Dermis blood vessel endothelial cell (primary cell): Measurements from ENCODE around the gene XYLT2. TPM values are rescaled to one million over a fixed set of nuclear protein-coding genes. Genes with fewer than 3 reads are reported as not detected.

Experiments used
- DNase-seq: peaks from one replicate; pipeline ENCODE4 v3.0.0; 2010
- total RNA-seq: library from RNA; depleted of rRNA; stranded (reverse); fragments of >200 nt; gene quantifications from 2 replicates; pipeline ENCODE4 v1.2.3, GENCODE V29; 2014

XYLT2 gene
- total RNA-seq, 1 donor from 2014 or later: 26.5 TPM

DNA sequence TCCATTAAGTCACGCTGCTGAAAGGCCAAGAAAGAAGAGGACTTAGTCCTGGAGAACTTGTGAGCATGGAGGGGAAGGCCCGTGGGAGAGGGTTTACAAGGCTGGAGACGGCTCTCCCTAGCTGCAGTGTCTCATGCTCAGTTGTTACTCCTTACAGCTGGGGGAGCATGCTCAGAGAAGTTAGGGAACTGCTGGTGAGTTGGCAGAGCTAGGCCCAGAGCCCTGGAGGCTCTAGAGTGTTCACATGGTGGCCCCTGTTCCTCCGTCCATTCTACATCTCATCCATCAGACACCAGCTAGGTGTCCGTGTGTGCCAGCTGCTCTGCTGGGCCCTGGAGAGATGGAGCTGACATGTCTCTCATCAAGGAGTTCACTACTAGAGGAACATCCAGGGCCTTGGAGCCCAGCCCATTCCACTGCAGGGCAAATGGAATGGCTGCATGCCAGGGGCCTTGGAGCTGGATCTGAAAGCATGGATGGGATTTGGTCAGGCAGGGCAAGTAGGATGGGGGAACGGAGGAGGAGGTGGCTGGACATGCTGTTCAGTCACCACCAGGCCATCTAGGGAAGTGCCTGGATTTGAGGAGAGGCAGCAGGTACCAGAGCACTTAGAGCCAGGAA, 6.3 kb downstream of the XYLT2 start:
- DNase-seq: no peak

DNA sequence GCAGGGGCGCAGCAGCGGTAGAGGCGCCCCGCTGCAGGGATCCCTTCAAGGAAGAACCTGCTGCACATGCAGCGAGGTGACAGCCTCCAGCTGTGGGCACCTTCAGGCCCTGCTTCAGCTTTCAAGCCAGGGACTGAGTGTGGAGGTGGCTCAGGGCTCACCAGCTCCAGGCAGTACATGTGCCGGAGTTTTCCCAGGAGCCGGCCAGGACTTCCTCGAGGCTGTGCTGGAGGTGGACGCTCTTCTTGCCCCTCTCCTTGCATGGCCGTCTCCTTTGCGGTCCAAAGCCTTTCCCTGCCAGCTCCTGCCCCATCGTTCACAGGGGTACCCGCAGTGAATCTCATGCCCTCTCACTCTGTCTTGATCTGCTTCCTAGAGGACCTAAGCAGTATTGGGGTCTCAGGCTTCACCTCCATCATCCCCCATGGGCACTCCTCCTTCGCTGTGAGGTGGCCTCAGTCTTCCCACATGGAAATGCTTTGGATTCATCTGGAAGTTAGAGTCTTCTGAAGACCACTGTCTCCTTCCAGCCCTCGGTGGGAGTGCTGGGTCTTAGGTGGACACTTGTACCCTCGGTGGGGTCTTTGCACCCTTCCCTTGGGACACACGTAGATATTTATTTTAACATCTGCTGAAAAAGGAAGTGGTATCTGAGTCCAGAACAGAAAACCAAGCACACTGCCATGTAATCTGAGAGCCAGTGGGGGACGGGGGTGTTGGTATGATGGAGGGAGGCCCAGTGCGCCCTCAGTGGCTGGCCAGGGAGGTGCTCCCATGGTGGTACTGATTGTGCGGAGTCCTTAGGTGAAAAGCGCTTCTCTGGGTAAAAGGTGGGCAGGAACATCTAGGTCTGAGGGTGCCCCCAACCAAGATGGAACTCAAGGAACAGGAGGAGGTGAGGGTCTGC, 7.0 kb downstream of the XYLT2 start:
- no peak for DNase-seq

DNA sequence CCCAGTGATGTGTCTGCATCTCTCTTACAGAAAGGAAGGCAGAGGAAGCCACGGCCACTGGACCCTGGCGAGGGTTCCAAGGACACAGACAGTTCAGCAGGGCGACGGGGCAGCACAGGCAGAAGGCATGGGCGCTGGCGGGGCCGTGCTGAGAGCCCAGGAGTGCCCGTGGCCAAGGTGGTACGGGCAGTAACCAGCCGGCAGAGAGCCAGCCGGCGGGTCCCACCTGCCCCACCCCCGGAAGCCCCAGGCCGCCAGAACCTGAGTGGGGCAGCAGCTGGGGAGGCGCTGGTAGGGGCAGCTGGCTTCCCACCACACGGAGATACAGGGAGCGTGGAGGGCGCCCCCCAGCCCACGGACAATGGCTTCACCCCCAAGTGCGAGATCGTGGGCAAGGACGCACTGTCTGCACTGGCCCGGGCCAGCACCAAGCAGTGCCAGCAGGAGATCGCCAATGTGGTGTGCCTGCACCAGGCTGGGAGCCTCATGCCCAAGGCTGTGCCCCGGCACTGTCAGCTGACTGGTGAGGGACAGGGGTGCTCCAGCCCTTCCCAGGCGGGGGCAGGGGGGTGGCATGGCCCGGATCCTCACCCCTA, 7.8 kb downstream of the XYLT2 start:
- DNase-seq: no peak

DNA sequence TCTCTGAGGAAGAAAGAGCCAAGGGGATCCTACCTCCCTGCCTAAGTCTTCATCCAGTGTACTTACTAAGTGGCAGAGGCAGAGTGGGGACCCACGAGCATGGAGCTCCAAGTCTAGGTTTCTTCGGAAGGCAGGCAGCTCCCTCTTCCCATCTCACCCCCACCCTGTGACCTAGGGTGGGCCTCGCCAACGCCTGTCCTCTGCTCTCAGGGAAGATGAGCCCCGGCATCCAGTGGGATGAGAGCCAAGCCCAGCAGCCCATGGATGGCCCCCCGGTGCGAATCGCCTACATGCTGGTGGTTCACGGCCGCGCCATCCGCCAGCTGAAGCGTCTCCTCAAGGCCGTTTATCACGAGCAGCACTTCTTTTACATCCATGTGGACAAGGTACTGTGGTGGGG, 8.3 kb downstream of the XYLT2 start:
- no peak for DNase-seq

DNA sequence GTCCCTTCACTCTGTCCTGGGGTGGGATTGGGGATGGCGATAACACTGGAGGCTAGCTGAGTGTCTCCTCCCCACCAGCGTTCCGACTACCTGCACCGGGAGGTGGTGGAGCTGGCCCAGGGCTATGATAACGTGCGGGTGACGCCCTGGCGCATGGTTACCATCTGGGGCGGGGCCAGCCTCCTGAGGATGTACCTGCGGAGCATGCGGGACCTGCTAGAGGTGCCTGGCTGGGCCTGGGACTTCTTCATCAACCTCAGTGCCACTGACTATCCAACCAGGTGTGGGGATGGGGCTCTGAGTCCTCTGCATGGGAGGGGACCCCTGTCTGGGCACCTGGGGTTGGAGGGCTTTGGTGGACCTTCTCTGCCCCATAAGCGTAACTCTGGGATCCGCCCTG, 8.8 kb downstream of the XYLT2 start:
- no peak for DNase-seq

DNA sequence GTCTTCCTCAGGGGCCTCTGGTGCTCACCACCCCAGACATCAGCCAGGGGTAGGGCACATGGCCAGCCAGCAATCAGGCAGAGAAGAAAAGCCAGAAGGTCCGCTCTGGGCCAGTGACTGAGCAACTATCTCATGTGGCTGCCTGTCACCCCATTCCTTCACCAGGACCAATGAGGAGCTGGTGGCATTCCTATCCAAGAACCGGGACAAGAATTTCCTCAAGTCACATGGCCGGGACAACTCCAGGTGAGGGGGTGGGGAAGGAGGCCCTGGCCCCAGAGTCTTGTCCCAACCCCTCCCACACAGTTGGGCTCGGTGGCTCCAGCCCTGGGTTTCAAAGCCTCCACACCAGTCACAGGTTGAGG, 9.4 kb downstream of the XYLT2 start:
- no peak for DNase-seq

DNA sequence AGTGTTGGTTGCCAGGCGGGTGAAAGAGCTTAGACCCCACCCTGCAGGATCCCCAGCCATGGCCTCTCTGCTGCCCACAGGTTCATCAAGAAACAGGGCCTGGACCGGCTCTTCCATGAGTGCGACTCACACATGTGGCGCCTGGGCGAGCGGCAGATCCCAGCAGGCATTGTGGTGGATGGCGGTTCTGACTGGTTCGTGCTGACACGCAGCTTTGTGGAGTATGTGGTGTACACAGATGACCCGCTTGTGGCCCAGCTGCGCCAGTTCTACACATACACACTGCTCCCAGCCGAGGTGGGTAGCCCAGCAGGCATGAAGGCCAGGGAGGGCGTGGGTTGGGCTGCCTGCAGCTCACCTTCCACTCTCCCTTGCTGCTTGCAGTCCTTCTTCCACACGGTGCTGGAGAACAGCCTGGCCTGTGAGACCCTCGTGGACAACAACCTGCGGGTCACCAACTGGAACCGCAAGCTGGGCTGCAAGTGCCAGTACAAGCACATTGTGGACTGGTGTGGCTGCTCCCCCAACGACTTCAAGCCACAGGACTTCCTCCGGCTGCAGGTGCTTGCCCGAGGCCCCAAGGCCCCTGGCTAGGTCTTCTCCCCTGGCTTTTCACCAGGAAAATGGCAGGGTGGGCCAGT, 9.9 kb downstream of the XYLT2 start:
- no peak for DNase-seq

DNA sequence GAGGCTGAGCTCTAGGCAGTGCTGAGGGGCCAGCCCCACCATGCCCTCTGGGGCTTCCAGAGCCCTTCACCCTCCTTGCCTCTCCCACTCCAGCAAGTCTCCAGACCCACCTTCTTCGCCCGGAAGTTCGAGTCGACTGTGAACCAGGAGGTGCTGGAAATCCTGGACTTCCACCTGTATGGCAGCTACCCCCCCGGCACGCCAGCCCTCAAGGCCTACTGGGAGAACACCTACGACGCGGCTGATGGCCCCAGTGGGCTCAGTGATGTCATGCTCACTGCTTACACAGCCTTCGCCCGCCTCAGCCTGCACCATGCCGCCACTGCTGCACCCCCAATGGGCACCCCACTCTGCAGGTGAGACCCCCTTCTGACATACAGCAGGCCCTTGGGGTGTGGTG, 10.5 kb downstream of the XYLT2 start:
- no peak for DNase-seq

DNA sequence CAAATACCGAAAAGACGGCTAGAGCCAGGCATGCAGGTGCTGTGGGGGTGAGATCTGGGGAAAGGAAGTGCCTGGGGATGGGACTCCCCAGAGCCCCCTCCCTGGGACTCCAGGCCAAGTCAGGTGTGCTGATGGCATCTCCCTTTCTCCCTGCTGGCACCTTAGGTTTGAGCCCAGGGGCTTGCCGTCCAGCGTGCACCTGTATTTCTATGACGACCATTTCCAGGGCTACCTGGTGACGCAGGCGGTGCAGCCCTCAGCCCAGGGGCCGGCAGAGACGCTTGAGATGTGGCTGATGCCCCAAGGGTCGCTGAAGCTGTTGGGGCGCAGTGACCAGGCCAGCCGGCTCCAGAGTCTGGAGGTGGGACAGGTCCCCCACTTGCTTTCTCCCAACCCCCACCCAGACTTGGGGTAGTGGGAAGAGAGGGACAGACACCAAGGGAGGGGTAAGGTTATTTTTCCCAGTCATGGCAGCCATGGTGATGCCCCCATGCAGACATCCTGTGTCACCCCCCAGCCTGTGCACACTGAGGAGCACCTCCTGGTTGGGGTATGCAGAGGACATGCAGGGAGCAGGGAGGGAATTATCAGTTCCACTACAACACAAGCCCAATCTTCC, 11.1 kb downstream of the XYLT2 start:
- DNase-seq: no peak

DNA sequence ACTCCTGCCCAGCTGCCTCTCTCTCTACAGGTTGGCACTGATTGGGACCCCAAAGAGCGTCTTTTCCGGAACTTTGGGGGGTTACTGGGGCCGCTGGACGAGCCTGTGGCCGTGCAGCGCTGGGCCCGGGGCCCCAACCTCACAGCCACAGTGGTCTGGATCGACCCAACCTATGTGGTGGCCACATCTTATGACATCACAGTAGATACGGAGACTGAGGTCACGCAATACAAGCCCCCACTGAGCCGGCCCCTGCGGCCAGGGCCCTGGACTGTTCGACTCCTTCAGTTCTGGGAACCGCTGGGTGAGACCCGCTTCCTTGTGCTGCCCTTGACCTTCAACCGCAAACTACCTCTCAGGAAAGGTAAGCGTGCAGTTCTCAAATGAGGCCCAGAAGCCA, 12.3 kb downstream of the XYLT2 start:
- DNase-seq: no peak

DNA sequence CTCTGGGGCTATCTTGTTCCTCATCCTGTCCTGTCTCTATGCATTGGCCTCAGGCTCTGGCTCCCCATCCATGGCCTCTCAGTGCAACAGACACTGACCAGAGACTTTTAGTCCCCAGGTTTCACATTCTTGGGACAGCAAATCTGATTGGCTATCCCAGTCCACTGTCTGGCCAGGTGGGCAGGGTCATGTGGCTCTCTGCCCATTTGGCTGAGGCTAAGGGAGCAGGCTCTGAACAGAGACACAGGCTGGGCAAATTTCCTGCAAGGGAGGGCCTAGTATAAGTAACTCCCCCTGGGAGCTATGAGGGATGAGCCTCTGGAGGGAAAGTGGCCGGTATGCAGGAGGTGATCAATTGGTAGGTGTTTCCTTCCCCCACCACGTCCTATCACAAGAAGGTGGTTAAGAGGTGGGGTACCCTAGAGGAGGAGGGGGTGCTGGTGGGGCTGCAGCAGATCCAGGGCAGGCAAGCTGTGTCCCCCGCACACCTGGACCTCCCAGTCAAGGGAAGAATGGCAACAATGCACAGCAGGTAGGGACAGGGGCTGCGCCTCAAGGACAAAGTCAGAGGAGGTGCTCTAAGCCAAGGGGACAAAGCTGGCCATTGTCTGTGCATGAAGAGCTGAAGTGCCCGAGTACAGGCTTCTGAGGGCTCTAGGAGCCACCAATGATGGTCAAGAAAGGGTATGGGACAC, 13.2 kb downstream of the XYLT2 start:
- DNase-seq: no peak

DNA sequence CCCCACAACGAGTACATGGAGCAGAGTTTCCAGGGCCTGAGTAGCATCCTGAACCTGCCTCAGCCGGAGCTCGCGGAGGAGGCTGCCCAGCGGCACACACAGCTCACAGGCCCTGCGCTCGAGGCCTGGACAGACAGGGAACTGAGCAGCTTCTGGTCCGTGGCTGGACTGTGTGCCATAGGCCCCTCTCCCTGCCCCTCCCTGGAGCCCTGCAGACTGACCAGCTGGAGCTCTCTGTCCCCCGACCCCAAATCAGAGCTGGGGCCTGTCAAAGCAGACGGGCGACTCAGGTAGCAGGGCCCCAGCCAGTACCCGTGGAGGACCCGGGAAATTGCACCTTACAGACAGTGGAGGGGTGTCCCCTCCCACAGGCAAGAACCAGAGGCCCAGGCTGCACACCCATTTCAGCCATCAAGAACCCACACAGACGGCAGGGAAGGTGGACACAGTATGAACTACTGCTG, 14.1 kb downstream of the XYLT2 start:
- DNase-seq: no peak

DNA sequence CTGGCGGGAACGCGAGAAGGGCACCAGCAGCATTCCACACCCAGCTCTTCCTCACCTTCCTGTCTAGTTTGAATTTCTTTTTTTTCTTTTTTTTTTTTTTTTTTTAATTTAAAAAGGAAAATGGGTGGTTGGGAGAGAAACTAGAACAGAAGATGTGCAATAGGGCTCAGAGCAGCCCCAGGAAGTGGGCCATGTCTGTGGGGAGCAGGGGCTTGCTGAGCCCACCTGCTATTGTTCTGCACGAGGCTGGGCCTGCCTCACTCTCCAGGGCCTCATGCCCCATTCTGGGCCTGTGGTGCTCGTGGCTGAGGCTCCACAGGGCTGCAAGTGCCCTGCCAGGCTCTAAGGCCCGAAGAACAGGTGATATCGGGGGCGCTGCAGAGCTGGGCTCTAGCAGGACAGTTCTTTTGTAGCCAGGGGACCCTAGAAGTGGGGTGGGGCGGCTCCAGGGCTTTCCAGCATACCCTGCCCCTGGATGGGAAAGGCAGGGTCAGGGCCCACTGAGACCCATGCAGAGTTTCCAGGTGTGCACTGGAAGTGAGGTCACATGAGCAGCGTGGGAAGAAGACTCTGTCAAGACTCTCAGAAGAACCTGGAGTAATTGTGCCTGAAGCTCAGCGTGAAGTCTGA, 14.7 kb downstream of the XYLT2 start:
- no peak for DNase-seq

DNA sequence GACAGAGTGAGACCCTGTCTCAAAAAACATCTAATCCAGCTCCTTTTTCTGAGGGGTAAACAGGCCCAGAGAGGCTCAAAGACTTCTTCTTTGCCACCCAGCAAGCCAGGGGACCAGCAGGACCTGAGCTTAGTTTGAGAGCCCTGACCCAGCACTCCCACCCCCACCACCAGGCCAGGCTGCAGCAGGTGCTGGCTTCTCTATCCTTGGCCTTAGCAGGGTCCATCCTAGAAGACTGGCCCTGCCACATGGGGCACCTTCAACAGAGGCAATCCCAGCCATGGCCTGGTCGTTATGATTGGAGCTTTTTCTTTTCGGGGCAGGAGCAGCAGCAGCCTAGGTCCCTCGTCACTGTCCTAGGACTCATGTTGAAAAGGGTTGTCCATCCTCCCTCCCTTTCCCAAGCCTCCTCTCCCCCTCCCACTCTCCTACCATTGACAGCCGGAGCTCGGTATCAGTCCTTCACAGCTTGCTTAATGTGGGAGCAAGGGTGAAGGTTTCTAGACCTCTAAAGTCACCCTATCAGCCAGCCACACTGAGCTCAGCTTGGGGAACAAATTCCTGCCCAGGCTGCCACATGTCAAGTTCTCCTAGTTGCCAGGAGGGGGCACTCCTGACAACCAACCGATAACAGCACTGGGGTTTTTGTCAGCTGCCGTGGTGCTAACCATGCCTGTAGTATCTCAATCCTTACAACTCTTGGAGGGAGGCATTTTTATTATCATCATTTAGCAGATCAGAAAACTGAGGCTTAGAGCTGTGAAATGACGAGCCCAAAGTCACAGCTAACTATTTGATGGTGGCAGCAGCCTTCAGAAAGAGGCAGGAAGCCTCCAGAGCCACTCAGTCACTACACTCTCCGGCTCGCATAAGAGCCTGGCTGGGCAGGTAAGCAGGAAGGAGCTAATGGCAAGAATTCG, 15.9 kb downstream of the XYLT2 start:
- peak; percentile 84 for DNase-seq

DNA sequence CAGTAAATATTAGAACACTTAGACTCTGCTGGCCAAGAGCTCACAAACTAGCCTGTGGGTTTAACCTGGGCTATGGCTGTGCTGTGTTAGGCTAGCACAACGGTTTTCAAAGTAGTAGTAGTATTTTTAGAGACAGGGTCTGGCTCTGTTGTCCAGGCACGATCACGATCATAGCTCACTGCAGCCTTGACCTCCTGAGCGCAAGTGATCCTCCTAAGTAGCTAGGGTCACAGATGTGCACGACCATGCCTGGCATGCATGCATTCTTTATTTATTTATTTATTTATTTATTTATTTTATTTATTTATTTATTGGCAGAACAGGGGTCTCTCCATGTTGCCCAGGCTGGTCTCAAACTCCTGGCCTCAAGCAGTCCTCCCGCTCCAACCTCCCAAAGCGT, 16.7 kb downstream of the XYLT2 start:
- DNase-seq: no peak

DNA sequence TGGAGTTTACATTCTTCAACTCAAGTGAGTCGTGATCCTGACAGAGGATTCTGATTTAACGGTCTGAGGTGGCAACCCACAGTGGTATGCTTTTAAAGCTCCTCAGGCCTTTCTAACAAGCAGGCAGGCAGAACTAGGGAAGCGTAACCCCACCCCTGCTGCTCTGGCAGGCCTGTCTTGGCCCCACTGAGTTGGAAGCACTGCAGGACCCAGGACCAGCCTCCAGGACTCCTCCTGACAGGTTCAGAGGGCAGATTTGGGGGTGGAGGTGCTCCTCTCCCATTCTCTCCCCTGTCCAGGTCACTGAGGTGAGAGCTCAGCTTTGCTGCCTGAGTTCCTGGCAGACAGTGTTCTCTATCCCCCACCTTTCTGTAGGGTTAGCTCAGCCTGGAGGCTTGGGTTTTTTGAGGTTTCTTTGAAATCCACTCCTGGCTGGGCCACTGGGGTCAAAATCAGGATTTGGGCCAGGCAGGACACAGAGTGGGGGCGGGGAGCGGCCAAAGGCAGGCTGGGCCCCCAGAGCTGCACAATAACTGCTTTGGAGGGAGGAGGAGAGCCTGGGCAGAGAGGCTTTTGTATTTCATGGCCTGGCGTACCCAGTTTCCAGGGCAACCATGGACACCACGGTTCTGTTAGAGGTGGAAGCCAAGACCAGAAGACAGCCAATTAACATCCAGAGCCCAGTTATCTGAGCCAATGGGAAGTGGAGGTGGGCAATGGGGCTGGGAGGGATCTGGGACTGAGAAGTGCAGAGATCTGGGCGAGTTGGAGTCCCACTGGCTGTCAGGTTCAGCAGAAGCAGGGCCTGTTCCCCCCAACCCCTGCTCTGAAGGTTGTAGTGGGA, 17.5 kb downstream of the XYLT2 start:
- DNase-seq: peak; percentile 57

DNA sequence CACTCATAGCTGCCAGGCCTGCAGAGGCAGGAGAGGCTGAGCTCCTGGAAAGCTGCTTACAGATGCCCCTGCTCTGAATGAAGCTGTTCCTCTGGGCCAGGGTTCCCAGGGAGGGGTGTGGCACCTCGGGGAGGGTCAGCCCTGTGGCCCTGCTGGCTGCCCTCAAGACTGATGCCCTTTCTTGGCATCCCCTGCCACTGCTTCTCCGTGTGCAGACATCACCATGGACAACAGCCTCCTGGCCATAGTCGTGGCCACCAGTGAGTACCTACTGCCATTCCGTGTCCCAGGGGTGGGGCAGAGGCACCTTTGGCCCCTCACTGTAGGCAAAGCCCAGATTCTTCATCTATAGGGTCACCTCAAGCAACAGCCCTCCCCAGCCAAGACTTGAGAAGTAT, 18.1 kb downstream of the XYLT2 start:
- DNase-seq: no peak

DNA sequence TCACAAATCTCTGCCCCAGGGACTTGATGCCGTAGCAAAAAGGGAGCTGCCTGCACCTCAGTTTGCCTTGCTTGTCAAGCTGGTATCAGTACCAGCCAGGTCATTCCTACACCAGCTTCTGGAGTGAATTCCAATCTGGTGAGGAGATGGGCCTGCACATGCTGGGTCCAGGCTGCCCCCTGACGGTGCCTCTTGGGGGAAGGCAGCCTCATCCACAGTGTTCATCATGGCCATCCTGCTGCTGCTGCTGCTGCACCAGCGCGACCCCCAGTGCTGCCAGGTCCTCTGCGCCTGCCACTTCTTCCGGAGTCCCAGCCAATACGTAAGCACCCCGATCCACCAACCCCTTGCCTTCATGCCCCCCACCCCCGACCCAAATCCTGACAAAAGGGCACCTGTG, 18.8 kb downstream of the XYLT2 start:
- no peak for DNase-seq

DNA sequence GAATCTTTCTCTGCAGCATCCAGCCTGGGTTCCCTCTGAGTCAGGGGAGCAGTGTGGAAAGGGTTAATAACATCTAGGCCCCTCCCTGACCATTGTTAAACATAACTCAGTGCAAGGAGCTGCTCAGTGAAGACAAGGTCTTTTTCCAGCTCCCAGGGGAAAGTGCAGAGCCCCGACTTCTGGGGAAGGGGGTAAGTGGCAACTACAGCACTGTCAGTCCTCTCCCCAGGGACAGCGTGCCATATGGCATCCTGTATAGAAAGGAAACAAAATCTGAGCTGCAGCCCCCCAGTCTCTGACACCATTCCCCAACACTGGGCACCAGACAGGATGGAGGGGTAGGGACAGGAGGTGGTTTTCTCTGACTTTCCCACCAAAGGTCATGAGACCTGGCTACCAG, 19.2 kb downstream of the XYLT2 start:
- DNase-seq: no peak
